Fibroblast of upper back skin (primary cell): Measurements from ENCODE around the gene FAM193A.
A peak's percentile ranks its signal among the peaks of the same experiment; 100 is the strongest.
"Not testable (repeated sequence)": the region's sequence is repeated elsewhere in the genome, so short reads cannot be mapped to it uniquely, and the experiment has no call there.

ENCODE experiments used
- DNase-seq: peaks from one replicate; pipeline ENCODE4 v3.0.0-alpha.2; 2013

The FAM193A gene

GRCh38 chr4:2515830-2516550 lies 20.5 kb upstream of the FAM193A start:
- DNase-seq: no peak

- no peak for DNase-seq
These were observed 19.8 kb upstream of the FAM193A start for GRCh38 chr4:2516635-2517034.

GRCh38 chr4:2526559-2526958 lies 9.9 kb upstream of the FAM193A start:
- no peak for DNase-seq

- DNase-seq: no peak
These were observed 1.5 kb upstream of the FAM193A start for GRCh38 chr4:2534904-2535375.

GRCh38 chr4:2535376-2536192 lies 863 bp upstream of the FAM193A start:
- peak; percentile 30 for DNase-seq

GRCh38 chr4:2537011-2537830 lies 774 bp downstream of the FAM193A start:
- DNase-seq: peak; percentile 9

GRCh38 chr4:2543580-2544191 lies 7.2 kb downstream of the FAM193A start:
- DNase-seq: not testable (repeated sequence)

GRCh38 chr4:2545321-2546013 lies 9.0 kb downstream of the FAM193A start:
- no peak for DNase-seq

GRCh38 chr4:2546286-2546823 lies 9.9 kb downstream of the FAM193A start:
- no peak for DNase-seq

- not testable (repeated sequence) for DNase-seq
These were observed 10.7 kb downstream of the FAM193A start for GRCh38 chr4:2546961-2547691.

- no peak for DNase-seq
These were observed 14.7 kb downstream of the FAM193A start for GRCh38 chr4:2551118-2551517.

GRCh38 chr4:2552806-2553205 lies 16.4 kb downstream of the FAM193A start:
- DNase-seq: no peak

GRCh38 chr4:2558301-2558700 lies 21.9 kb downstream of the FAM193A start:
- DNase-seq: no peak

GRCh38 chr4:2560167-2560566 lies 23.7 kb downstream of the FAM193A start:
- no peak for DNase-seq

- DNase-seq: no peak
These were observed 29.1 kb downstream of the FAM193A start for GRCh38 chr4:2565533-2565932.

- DNase-seq: no peak
These were observed 33.6 kb downstream of the FAM193A start for GRCh38 chr4:2570036-2570435.

GRCh38 chr4:2570551-2571222 lies 34.2 kb downstream of the FAM193A start:
- DNase-seq: no peak

- no peak for DNase-seq
These were observed 35.6 kb downstream of the FAM193A start for GRCh38 chr4:2572076-2572475.

GRCh38 chr4:2572866-2573265 lies 36.4 kb downstream of the FAM193A start:
- no peak for DNase-seq

- no peak for DNase-seq
These were observed 37.6 kb downstream of the FAM193A start for GRCh38 chr4:2574009-2574408.

- no peak for DNase-seq
These were observed 38.4 kb downstream of the FAM193A start for GRCh38 chr4:2574863-2575262.
